Measurements from ENCODE around the gene SF3B6. TPM values are rescaled to one million over a fixed set of nuclear protein-coding genes. Genes with fewer than 3 reads are reported as not detected.

Gene SF3B6
- total RNA-seq, 1 experiment from 2014 or later: 132 TPM

- H3K4me1 ChIP-seq (ENCODE audit: insufficient read depth, low read length): peaks cover 15% of the 10 kb centered on the region; the same call in 1 of the 2 replicates
- H3K4ac ChIP-seq (ENCODE audit: low read depth, low read length): no peak overlapping the region; the same call in 1 of the 2 replicates
- no peaks in the 10 kb centered on the region for H3K23me2 ChIP-seq (ENCODE audit: insufficient read length, low read depth, low read length, poor library complexity, severe bottlenecking)
- no peak overlapping the region for H2AFZ ChIP-seq (ENCODE audit: low read length)
- H2AK5ac ChIP-seq (ENCODE audit: insufficient read length, low read length): no peak overlapping the region
- H2BK120ac ChIP-seq (ENCODE audit: low read depth, low read length, poor library complexity, severe bottlenecking): no peak overlapping the region
- H3K18ac ChIP-seq (ENCODE audit: insufficient read length, low read depth, low read length): no peak overlapping the region
- H3T11ph ChIP-seq (ENCODE audit: low read length): no peak overlapping the region
- no CpG with 5 or more reads among the region's 12 CpGs for WGBS (ENCODE audit: extremely low coverage, insufficient read length, low lambda C conversion rate)
- no peak overlapping the region for H3K9ac ChIP-seq (ENCODE audit: extremely low read depth, insufficient read length, low read length)
- no peak overlapping the region for H2BK15ac ChIP-seq (ENCODE audit: low read depth, low read length)
- no peak overlapping the region; the same call in 1 of the 2 replicates for H3K14ac ChIP-seq (ENCODE audit: insufficient read depth, low read length)
- H3K79me2 ChIP-seq (ENCODE audit: insufficient read depth, low read length): no peaks in the 10 kb centered on the region; the same call in 1 of the 2 replicates
- TF ChIP-seq, protein P1, sequence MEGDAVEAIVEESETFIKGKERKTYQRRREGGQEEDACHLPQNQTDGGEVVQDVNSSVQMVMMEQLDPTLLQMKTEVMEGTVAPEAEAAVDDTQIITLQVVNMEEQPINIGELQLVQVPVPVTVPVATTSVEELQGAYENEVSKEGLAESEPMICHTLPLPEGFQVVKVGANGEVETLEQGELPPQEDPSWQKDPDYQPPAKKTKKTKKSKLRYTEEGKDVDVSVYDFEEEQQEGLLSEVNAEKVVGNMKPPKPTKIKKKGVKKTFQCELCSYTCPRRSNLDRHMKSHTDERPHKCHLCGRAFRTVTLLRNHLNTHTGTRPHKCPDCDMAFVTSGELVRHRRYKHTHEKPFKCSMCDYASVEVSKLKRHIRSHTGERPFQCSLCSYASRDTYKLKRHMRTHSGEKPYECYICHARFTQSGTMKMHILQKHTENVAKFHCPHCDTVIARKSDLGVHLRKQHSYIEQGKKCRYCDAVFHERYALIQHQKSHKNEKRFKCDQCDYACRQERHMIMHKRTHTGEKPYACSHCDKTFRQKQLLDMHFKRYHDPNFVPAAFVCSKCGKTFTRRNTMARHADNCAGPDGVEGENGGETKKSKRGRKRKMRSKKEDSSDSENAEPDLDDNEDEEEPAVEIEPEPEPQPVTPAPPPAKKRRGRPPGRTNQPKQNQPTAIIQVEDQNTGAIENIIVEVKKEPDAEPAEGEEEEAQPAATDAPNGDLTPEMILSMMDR (conservative IDR thresholded peaks at IDR 0.05): peak; percentile 51; the same call in 2 of the 3 replicates
- Mint-ChIP-seq H3K4me3 (peak overlapping the region in 1 of 2 experiments; percentile 1; a peak in 1 of 5 replicates), H3K4me1 (peaks cover 46 to 49% of the 10 kb centered on the region in 2 experiments), H3K9me3 (0 out of 5 replicates have a peak, but pooled peaks cover 0 to 3% of the 10 kb centered on the region in 2 experiments), H3K36me3 (ENCODE audit: insufficient read depth in 1 of 3, low read depth in 3 of 3) (peaks cover 30 to 45% (median 37%) of the 10 kb centered on the region in 3 experiments), H3K27me3 (ENCODE audit: low read depth) (no peaks in the 10 kb centered on the region), H3K27ac (peak overlapping the region; percentile 63 to 97 (median 93); a peak in 6 of 7 replicates)
- no peak overlapping the region for H3K27ac ChIP-seq (ENCODE audit: insufficient read length, low read depth, low read length)
- no peaks in the 10 kb centered on the region for H3K9me3 ChIP-seq (ENCODE audit: control insufficient read depth, low read depth, low read length)
- H2BK5ac ChIP-seq (ENCODE audit: insufficient read length, low read length): no peak overlapping the region
- peak; percentile 64 for DNase-seq
- no peak overlapping the region for H2BK20ac ChIP-seq (ENCODE audit: low read depth, low read length, poor library complexity, severe bottlenecking)
- no peaks in the 10 kb centered on the region for H3K27me3 ChIP-seq (ENCODE audit: insufficient read depth, low read length)
- H4K20me1 ChIP-seq (ENCODE audit: control insufficient read depth, insufficient read depth, insufficient read length): no peaks in the 10 kb centered on the region
- no peak overlapping the region for H4K91ac ChIP-seq (ENCODE audit: insufficient read length, low read depth, low read length)
- H3K23ac ChIP-seq (ENCODE audit: insufficient read length, low read depth, low read length): no peak overlapping the region
- no peak overlapping the region for H4K8ac ChIP-seq (replicated peaks; ENCODE audit: insufficient read length, low read depth, low read length)
- H2BK12ac ChIP-seq (ENCODE audit: insufficient read length, low read depth, low read length): no peak overlapping the region
- H4K5ac ChIP-seq (ENCODE audit: insufficient read length, low read depth, low read length): no peak overlapping the region
- no peak overlapping the region for H3K4me2 ChIP-seq (ENCODE audit: insufficient read depth, insufficient read length, low read length)
- H3K56ac ChIP-seq (ENCODE audit: insufficient read length, low read depth, low read length): no peak overlapping the region
- H3K79me1 ChIP-seq (ENCODE audit: insufficient read depth, low read depth, low read length, poor library complexity, severe bottlenecking): no peaks in the 10 kb centered on the region
These were observed 52.1 kb downstream of the SF3B6 start for GRCh38 chr2:24024018-24024417.
